Activated CD8-positive, alpha-beta T cell treated with anti-CD3 and anti-CD28 coated beads, Interleukin-2, amount 10 ng/mL, durations not matched to agents 7 days and 5 days (primary cell): ENCODE results near the gene MINDY4. TPM values are rescaled to one million over a fixed set of nuclear protein-coding genes. Genes with fewer than 3 reads are reported as not detected.
A peak's percentile ranks its signal among the peaks of the same experiment; 100 is the strongest.

Source experiments
- ATAC-seq: fragments of 150-1000 bp; cut with Tn5 transposase; one replicate; pipeline ENCODE4 v1.10.0; 2021; ENCODE audit warnings: moderate library complexity
- CTCF ChIA-PET: fragments of 350-600 bp; sonication (Branson Sonifier 250); formaldehyde crosslinking; loops from one replicate; lab custom pipeline; 2021; ENCODE audit warnings: antibody characterized with exemption; lab: Charles Lee
- POLR2A ChIA-PET: fragments of 350-600 bp; sonication (Branson Sonifier 250); formaldehyde crosslinking; loops from one replicate; lab custom pipeline; 2021; ENCODE audit warnings: antibody characterized with exemption; lab: Charles Lee
- DNase-seq: peaks from one replicate; pipeline ENCODE4 v3.0.0-alpha.2; 2020
- H3K27ac Mint-ChIP-seq: one replicate; pipeline ENCODE4 v1.8.0; 2021; ENCODE audit warnings: mild to moderate bottlenecking, mixed read lengths
- H3K27me3 Mint-ChIP-seq: one replicate; pipeline ENCODE4 v1.8.0; 2021; ENCODE audit warnings: low read depth, mixed read lengths
- H3K36me3 Mint-ChIP-seq: one replicate; pipeline ENCODE4 v1.8.0; 2021; ENCODE audit warnings: low read depth, mixed read lengths
- H3K4me1 Mint-ChIP-seq: one replicate; pipeline ENCODE4 v1.8.0; 2021; ENCODE audit warnings: low read depth, mixed read lengths
- H3K4me3 Mint-ChIP-seq: one replicate; pipeline ENCODE4 v1.8.0; 2021; ENCODE audit warnings: mild to moderate bottlenecking, mixed read lengths
- H3K9me3 Mint-ChIP-seq: one replicate; pipeline ENCODE4 v1.8.0; 2022; ENCODE audit warnings: mixed read lengths; ENCODE audit not compliant: insufficient read depth
- total RNA-seq, 2 experiments: library from RNA; stranded (reverse); gene quantifications; one replicate each; pipeline ENCODE4 v1.2.3, GENCODE V29; 2021

The MINDY4 gene
- total RNA-seq: 1 to 10 TPM; 1.3 to 1.5 TPM

- ATAC-seq: peak; percentile 95
- H3K36me3 Mint-ChIP-seq: no peaks in the 10 kb centered on the region
- H3K9me3 Mint-ChIP-seq: no peaks in the 10 kb centered on the region
- ChIA-PET CTCF (no interaction called here), POLR2A (interaction anchor here (0.8 to 1.0 kb wide), 2 partner anchors 33 to 152 kb away, joined by 3 read pairs; no protein-coding TSS in a partner anchor)
- H3K27me3 Mint-ChIP-seq: peaks cover 11% of the 10 kb centered on the region
- H3K4me3 Mint-ChIP-seq: peak within 1 kb of the TSS; percentile 83
- H3K27ac Mint-ChIP-seq: peak within 1 kb of the TSS; percentile 70
- peaks cover 10% of the 10 kb centered on the region for H3K4me1 Mint-ChIP-seq
- DNase-seq: peak; percentile 79
Observed at GRCh38 chr7:30771174-30771879, at the start of gene MINDY4. Gene MINDY4 (plus strand): TSS chr7:30771417. CDS start chr7:30771494, 77 bp downstream.

GRCh38 chr7:30722187-30722586 lies 49.0 kb upstream of the MINDY4 start:
- H3K4me1 Mint-ChIP-seq: peaks cover 29% of the 10 kb centered on the region
- ChIA-PET CTCF (interaction anchor here (1.3 kb wide), 1 partner anchor 18 kb away, joined by 6 read pairs; no protein-coding TSS in a partner anchor), POLR2A (no interaction called here)
- DNase-seq (no peak), ATAC-seq (no peak)
- H3K27me3 Mint-ChIP-seq: no peaks in the 10 kb centered on the region
- H3K27ac Mint-ChIP-seq: no peak overlapping the region
- peaks cover 14% of the 10 kb centered on the region for H3K9me3 Mint-ChIP-seq
- H3K4me3 Mint-ChIP-seq: no peak overlapping the region
- peaks cover 35% of the 10 kb centered on the region for H3K36me3 Mint-ChIP-seq

GRCh38 chr7:30722671-30723070 lies 48.5 kb upstream of the MINDY4 start:
- no peak overlapping the region for H3K4me3 Mint-ChIP-seq
- peaks cover 14% of the 10 kb centered on the region for H3K9me3 Mint-ChIP-seq
- peak overlapping the region; percentile 14 for H3K27ac Mint-ChIP-seq
- peaks cover 32% of the 10 kb centered on the region for H3K36me3 Mint-ChIP-seq
- ChIA-PET POLR2A (no interaction called here), CTCF (interaction anchor here (1.3 kb wide), 1 partner anchor 17 kb away, joined by 6 read pairs; no protein-coding TSS in a partner anchor)
- no peaks in the 10 kb centered on the region for H3K27me3 Mint-ChIP-seq
- no peak for ATAC-seq
- peaks cover 34% of the 10 kb centered on the region for H3K4me1 Mint-ChIP-seq
- no peak for DNase-seq

DNA sequence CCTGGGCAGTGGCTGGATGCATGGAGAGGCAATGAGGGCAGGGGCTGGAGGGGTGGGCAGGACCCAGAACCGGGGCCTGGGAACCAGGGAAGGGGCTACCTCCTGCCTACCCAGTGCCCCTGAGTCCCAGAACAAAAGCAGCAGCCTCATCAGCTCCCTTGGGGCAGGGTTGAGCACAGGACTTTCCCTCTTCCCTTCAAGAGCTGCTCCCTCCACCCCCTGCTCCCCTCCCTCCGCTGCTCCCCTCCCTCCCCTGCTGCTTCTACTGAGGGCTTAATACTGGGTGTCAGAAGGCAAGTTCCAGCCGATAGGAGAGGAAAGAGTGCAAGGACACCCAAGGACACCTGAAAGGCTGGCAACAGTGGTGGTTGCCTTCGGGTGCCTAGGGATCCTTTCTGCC lies 47.4 kb upstream of the MINDY4 start:
- H3K9me3 Mint-ChIP-seq: peaks cover 4% of the 10 kb centered on the region
- ATAC-seq (no peak), DNase-seq (no peak)
- peaks cover 45% of the 10 kb centered on the region for H3K4me1 Mint-ChIP-seq
- POLR2A ChIA-PET: no interaction called here
- CTCF ChIA-PET: interaction anchor here (8.8 kb wide), 1 partner anchor 15 kb away, joined by 118 read pairs; no protein-coding TSS in a partner anchor
- no peak overlapping the region for H3K27ac Mint-ChIP-seq
- H3K36me3 Mint-ChIP-seq: peaks cover 21% of the 10 kb centered on the region
- H3K4me3 Mint-ChIP-seq: no peak overlapping the region
- no peaks in the 10 kb centered on the region for H3K27me3 Mint-ChIP-seq

DNA sequence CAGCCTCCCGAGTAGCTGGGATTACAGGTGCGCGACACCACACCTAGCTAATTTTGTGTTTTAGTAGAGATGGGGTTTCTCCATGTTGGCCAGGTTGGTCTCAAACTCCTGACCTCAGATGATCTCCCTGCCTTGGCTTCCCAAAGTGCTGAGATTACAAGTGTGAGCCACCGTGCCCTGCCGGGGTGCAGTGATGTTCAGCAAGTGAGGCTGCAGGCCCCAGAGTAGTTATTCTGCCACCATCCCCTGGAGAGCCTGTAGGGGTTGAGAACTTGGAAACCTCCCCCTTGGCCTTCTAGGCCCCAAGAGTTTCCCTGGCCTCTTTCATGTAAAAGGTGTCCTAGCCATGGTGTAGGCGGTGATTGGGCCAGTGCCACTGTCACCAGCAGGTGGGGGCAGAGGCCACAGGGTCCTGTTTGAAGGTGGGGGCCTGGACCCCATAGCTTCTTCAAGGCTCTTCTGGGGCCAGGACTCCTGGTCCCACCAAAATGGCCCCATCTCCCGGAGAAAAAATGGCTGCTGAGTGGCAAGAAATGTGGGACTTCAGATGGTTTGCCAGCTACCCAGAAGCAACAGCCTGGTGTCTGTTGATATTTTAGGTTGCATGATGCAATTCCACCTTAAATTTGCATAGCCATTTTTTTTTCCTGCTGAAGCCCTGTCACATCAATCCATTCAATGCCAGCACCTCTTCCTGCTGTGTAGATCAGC lies 44.8 kb upstream of the MINDY4 start:
- H3K27ac Mint-ChIP-seq: peak overlapping the region; percentile 99
- ATAC-seq: peak; percentile 36
- DNase-seq: peak; percentile 51
- H3K9me3 Mint-ChIP-seq: no peaks in the 10 kb centered on the region
- peaks cover 5% of the 10 kb centered on the region for H3K36me3 Mint-ChIP-seq
- CTCF ChIA-PET: interaction anchor here (0.8 to 8.8 kb wide), 8 partner anchors 9 to 177 kb away, joined by 3 to 118 read pairs (median 4); no protein-coding TSS in a partner anchor
- POLR2A ChIA-PET: interaction anchor here (0.7 to 2.1 kb wide), 5 partner anchors 11 to 132 kb away, joined by 3 to 12 read pairs (median 5); partner anchors contain the start of gene GARS1
- H3K27me3 Mint-ChIP-seq: no peaks in the 10 kb centered on the region
- H3K4me1 Mint-ChIP-seq: peaks cover 67% of the 10 kb centered on the region
- H3K4me3 Mint-ChIP-seq: peak overlapping the region; percentile 92

GRCh38 chr7:30727061-30727945 lies 43.9 kb upstream of the MINDY4 start:
- DNase-seq (peak; percentile 85), ATAC-seq (peak; percentile 89)
- ChIA-PET POLR2A (interaction anchor here (0.5 to 2.1 kb wide), 5 partner anchors 10 to 133 kb away, joined by 3 to 12 read pairs (median 5); partner anchors contain the start of genes CRHR2 and GARS1), CTCF (interaction anchor here (0.8 to 8.8 kb wide), 9 partner anchors 9 to 178 kb away, joined by 3 to 118 read pairs (median 3); no protein-coding TSS in a partner anchor)
- Mint-ChIP-seq H3K27me3 (no peaks in the 10 kb centered on the region), H3K27ac (peak overlapping the region; percentile 99), H3K4me1 (peaks cover 70% of the 10 kb centered on the region), H3K9me3 (no peaks in the 10 kb centered on the region), H3K36me3 (peaks cover 5% of the 10 kb centered on the region), H3K4me3 (peak overlapping the region; percentile 92)

DNA sequence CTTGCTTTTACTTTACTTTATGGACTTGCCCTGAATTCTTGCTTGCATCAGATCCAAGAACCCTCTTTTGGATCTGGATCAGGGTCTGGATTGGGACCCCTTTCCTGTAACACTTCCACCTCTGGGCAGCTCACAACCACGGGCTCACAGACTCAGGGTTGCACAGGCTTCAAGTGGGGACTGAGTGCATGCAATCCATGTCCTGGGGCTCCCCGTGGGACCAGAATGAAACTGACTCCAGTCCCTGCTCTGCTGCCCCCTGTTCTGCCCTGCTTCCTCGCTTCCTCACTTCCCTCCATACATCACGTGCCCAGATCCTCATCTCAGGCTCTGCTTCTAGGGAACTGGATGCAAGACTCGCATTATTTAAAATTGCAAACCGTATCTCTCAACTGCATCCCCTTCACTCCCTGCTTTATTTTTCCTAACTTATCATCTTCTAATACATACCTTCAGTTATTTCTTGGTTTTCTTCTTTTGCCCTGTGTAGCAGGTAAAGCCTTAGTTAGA lies 42.6 kb upstream of the MINDY4 start:
- ChIA-PET CTCF (interaction anchor here (8.8 kb wide), 1 partner anchor 10 kb away, joined by 118 read pairs; no protein-coding TSS in a partner anchor), POLR2A (interaction anchor here (2.1 kb wide), 1 partner anchor 11 kb away, joined by 12 read pairs; no protein-coding TSS in a partner anchor)
- Mint-ChIP-seq H3K4me1 (peaks cover 65% of the 10 kb centered on the region), H3K9me3 (no peaks in the 10 kb centered on the region), H3K27me3 (no peaks in the 10 kb centered on the region), H3K36me3 (peaks cover 5% of the 10 kb centered on the region), H3K4me3 (no peak overlapping the region), H3K27ac (peak overlapping the region; percentile 99)
- DNase-seq (no peak), ATAC-seq (no peak)

DNA sequence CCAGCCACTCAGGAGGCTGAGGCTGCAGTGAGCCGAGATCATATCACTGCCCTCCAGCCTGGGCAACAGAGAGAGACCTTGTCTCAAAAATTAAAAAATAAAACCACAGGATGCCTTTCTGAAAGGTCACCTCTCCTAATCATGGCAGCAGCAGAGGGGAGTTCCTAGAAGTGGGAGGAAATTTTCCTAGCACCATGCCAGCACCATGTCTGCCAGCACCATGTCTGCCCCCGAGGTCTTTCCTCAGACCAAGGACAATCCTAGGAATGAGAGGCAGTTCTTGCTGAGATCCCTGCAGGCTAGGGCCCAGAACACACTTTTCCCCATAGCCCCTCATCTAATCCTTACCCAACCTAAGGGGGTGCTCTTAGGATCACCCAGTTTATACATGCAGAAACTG lies 41.6 kb upstream of the MINDY4 start:
- H3K27me3 Mint-ChIP-seq: no peaks in the 10 kb centered on the region

DNA sequence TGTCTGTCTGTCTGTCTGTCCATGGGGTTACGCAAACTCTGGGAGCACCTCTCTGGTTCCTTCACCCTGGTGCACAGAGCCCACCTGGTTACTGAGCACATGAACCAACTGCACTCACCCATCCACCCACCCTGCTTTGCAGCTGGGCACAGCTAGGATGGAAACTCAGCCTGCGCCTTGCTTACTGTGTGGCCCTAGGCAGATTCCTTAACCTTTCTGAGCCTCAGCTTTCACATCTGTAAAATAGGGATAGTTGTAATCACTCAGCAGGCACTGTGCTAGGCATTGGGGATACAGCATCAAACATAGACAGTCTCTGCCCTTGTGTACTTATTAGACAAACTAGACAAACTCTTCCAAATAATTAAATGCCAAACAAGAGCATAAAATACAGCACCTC lies 41.1 kb upstream of the MINDY4 start:
- H3K27ac Mint-ChIP-seq: no peak overlapping the region
- H3K4me1 Mint-ChIP-seq: peaks cover 63% of the 10 kb centered on the region
- ChIA-PET POLR2A (interaction anchor here (0.8 kb wide), 2 partner anchors 10 to 27 kb away, joined by 3 read pairs; no protein-coding TSS in a partner anchor), CTCF (interaction anchor here (0.9 to 8.8 kb wide), 2 partner anchors 9 to 48 kb away, joined by 3 to 118 read pairs; partner anchors contain the start of gene CRHR2)
- no peaks in the 10 kb centered on the region for H3K9me3 Mint-ChIP-seq
- H3K36me3 Mint-ChIP-seq: peaks cover 5% of the 10 kb centered on the region
- H3K27me3 Mint-ChIP-seq: no peaks in the 10 kb centered on the region
- DNase-seq: no peak
- ATAC-seq: no peak
- H3K4me3 Mint-ChIP-seq: no peak overlapping the region

More for the DNA sequence above, 41.6 kb upstream of the MINDY4 start:
- DNase-seq (no peak), ATAC-seq (no peak)
- POLR2A ChIA-PET: interaction anchor here (0.8 kb wide), 1 partner anchor 27 kb away, joined by 3 read pairs; no protein-coding TSS in a partner anchor
- Mint-ChIP-seq H3K36me3 (peaks cover 5% of the 10 kb centered on the region), H3K9me3 (no peaks in the 10 kb centered on the region), H3K4me3 (no peak overlapping the region), H3K27ac (no peak overlapping the region), H3K4me1 (peaks cover 65% of the 10 kb centered on the region)
- CTCF ChIA-PET: interaction anchor here (8.8 kb wide), 1 partner anchor 9 kb away, joined by 118 read pairs; no protein-coding TSS in a partner anchor

DNA sequence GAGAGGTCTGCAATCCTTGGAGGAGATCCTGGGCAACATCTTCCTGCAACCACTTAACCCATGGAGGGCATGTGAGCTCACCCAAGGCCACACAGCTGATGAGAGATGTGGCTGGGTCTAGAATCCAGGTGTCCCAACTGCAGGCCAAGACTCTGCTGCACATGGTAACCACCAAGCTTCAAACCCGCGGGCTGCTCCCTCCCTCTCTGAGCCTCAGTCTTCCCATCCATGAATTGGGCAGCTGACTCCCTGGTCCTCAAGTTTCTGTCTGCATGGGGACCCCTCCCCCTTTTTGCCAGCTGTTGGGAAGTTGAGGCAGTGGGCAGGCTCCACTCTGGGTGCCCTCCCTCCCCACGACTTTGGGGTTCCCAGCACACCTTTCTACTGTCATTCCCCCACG lies 40.2 kb upstream of the MINDY4 start:
- no peaks in the 10 kb centered on the region for H3K27me3 Mint-ChIP-seq
- H3K9me3 Mint-ChIP-seq: no peaks in the 10 kb centered on the region
- DNase-seq (no peak), ATAC-seq (no peak)
- ChIA-PET CTCF (interaction anchor here (0.9 to 8.8 kb wide), 2 partner anchors 8 to 49 kb away, joined by 3 to 118 read pairs; partner anchors contain the start of gene CRHR2), POLR2A (no interaction called here)
- no peak overlapping the region for H3K27ac Mint-ChIP-seq
- H3K4me1 Mint-ChIP-seq: peaks cover 54% of the 10 kb centered on the region
- peaks cover 3% of the 10 kb centered on the region for H3K36me3 Mint-ChIP-seq
- H3K4me3 Mint-ChIP-seq: no peak overlapping the region
